Gastrocnemius medialis (tissue), 4 donors: ENCODE measurements around the gene ARHGDIA. TPM values are rescaled to one million over a fixed set of nuclear protein-coding genes. Genes with fewer than 3 reads are reported as not detected.
A peak's percentile ranks its signal among the peaks of the same experiment; 100 is the strongest.

Experiments
- ATAC-seq, 2 donors: fragments of 150-250 bp; one replicate each; pipeline ENCODE4 v1.9.1; 2016
- DNase-seq, 2 donors: peaks; one replicate each; pipeline ENCODE4 v3.0.0-alpha.2; 2019
- H3K27ac ChIP-seq, 4 donors: fragments of 200-600 bp; sonication (generic); 1 replicate in 1 of 4; 2 replicates in 3 of 4; pipeline ENCODE4 v1.5.1; 2016 to 2018; ENCODE audit warnings: mild to moderate bottlenecking in 2 of 4, moderate library complexity in 1 of 4
- H3K27me3 ChIP-seq, 3 donors: fragments of 200-600 bp; sonication (generic) in 2 of 3; 1 replicate in 1 of 3; 2 replicates in 2 of 3; pipeline versions ENCODE4 v1.5.1 to v1.6.0; 2016 to 2019; ENCODE audit warnings: mild to moderate bottlenecking in 1 of 3, moderate library complexity in 1 of 3
- H3K36me3 ChIP-seq, 2 donors: fragments of 200-600 bp; sonication (generic) in 1 of 2; one replicate each; pipeline ENCODE4 v1.5.1; 2017 to 2018
- H3K4me1 ChIP-seq, 2 donors: fragments of 200-600 bp; sonication (generic) in 1 of 2; one replicate each; pipeline ENCODE4 v1.5.1; 2016 to 2017; ENCODE audit warnings: mild to moderate bottlenecking in 2 of 2
- H3K4me3 ChIP-seq, 4 donors: fragments of 200-600 bp; sonication (generic) in 3 of 4; 1 replicate in 1 of 4; 2 replicates in 3 of 4; pipeline ENCODE4 v1.5.1; 2016 to 2019; ENCODE audit warnings: mild to moderate bottlenecking in 2 of 4
- H3K9me3 ChIP-seq, 3 donors: fragments of 200-600 bp; sonication (generic) in 2 of 3; 1 replicate in 1 of 3; 2 replicates in 2 of 3; pipeline ENCODE4 v1.5.1; 2016 to 2019
- POLR2A ChIP-seq, 2 donors: fragments of 450-650 bp; IDR thresholded peaks; one replicate each; pipeline ENCODE4 v1.6.1; 2017; ENCODE audit warnings: antibody characterized with exemption in 2 of 2, mild to moderate bottlenecking in 2 of 2, moderate library complexity in 2 of 2
- in situ Hi-C, 4 donors: fragments of 200-750 bp; cut with MboI; loops; one replicate each; pipeline versions ENCODE4 v1.15.0 to v1.8.0; 2017; ENCODE audit warnings: low sequenced_read_pairs in 4 of 4
- intact Hi-C: fragments of 100-400 bp; cut with DNase I; formaldehyde crosslinking; loops from one replicate; pipeline ENCODE4 v1.15.1; 2023; ENCODE audit warnings: low total_unique reads
- total RNA-seq, 4 donors: library from RNA; depleted of rRNA; stranded (reverse); fragments of >200 nt; gene quantifications; one replicate each; pipeline versions ENCODE4 v1.1.0 to v1.2.3, GENCODE V29; 2016
- TF ChIP-seq, protein P1 (sequence below), 5 experiments: fragments of 450-650 bp in 3 of 5; fragments of 200-600 bp in 2 of 5; sonication (generic) in 2 of 5; IDR thresholded peaks in 4 of 5; conservative IDR thresholded peaks in 1 of 5; 1 replicate in 4 of 5; 2 replicates in 1 of 5; pipeline ENCODE4 v1.5.1; 2016 to 2019; ENCODE audit warnings: antibody characterized with exemption in 5 of 5, mild to moderate bottlenecking in 3 of 5, moderate library complexity in 3 of 5

The ARHGDIA gene
- total RNA-seq, 4 donors from 2014 or later: 52.1 to 122 (median 64.4) TPM

DNA sequence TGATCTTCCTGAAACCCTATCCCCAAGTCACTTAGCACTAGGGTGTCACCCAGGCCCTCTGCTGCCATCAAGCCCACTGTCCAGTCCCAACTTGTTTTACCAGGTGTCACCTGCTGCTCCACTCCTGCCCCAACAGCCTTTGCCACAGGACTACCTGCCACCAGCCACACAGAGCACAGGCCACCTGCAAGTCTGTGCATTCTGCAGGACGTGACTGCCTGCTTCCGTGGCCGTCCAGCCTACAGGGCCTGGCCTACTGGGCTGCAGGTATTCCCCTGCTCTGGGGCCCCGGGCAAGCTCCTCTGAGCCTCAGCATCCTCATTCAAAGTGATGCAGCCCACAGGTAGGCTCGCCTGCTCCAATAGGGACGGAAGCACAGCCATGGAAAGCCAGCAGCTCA lies 41.3 kb downstream of the ARHGDIA start:
- Histone ChIP-seq H3K4me3 (no peak overlapping the region), H3K4me1 (peaks cover 6 to 20% of the 10 kb centered on the region in 2 donors), H3K27me3 (no peaks in the 10 kb centered on the region), H3K9me3 (no peaks in the 10 kb centered on the region), H3K27ac (peak overlapping the region; percentile 90 to 100 (median 96)), H3K36me3 (no peaks in the 10 kb centered on the region)
- DNase-seq: peak in 1 of 2 donors; percentile 62
- intact Hi-C loops (loop anchor here (5.0 kb wide), 1 partner anchor 82 kb away; the partner anchor contains the start of gene PCYT2), in situ Hi-C loops (no loop called here)
- ATAC-seq: peak in 1 of 2 donors; percentile 8
- TF ChIP-seq, protein P1, sequence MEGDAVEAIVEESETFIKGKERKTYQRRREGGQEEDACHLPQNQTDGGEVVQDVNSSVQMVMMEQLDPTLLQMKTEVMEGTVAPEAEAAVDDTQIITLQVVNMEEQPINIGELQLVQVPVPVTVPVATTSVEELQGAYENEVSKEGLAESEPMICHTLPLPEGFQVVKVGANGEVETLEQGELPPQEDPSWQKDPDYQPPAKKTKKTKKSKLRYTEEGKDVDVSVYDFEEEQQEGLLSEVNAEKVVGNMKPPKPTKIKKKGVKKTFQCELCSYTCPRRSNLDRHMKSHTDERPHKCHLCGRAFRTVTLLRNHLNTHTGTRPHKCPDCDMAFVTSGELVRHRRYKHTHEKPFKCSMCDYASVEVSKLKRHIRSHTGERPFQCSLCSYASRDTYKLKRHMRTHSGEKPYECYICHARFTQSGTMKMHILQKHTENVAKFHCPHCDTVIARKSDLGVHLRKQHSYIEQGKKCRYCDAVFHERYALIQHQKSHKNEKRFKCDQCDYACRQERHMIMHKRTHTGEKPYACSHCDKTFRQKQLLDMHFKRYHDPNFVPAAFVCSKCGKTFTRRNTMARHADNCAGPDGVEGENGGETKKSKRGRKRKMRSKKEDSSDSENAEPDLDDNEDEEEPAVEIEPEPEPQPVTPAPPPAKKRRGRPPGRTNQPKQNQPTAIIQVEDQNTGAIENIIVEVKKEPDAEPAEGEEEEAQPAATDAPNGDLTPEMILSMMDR (IDR thresholded peaks at IDR 0.05 in 4 of 5, conservative IDR thresholded peaks at IDR 0.05 in 1 of 5): no peak
- peak in 1 of 2 donors; percentile 19 for TF ChIP-seq POLR2A (IDR thresholded peaks at IDR 0.05)

GRCh38 chr17:81828656-81829055 lies 42.5 kb downstream of the ARHGDIA start:
- no peak for ATAC-seq
- no peak for TF ChIP-seq POLR2A (IDR thresholded peaks at IDR 0.05)
- TF ChIP-seq, protein P1 (IDR thresholded peaks at IDR 0.05 in 4 of 5, conservative IDR thresholded peaks at IDR 0.05 in 1 of 5): no peak
- in situ Hi-C loops: no loop called here

DNA sequence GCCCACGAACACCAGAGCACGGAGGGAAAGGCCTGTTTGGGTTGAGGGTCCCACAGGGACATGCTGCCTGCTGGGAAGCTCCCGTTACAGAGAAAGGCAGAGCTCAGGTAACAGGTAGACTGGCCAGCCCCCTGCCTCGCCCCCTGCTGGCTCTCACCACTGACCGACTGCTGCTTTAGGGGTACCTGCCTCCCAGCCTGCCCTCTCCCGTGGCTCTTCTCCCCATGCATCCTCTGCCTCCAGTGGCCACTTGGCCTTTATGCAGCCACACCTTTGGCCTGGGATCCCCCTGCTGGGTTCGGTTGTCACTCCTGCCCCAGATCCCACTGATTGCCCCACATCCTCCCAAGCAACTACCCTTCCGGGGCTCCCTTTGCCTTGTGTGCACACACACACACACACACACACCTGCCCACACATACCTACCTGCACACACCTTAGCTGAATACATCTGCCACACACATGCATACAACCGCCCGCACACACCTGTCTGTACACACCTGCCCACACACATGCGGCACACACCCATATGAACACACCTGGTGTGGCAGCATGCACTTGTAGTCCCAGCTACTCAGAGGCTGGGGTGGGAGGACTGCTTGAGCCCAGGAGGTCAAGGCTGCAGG lies 45.2 kb downstream of the ARHGDIA start:
- H3K4me3 ChIP-seq: no peak overlapping the region
- H3K36me3 ChIP-seq: no peaks in the 10 kb centered on the region
- ATAC-seq (no peak), DNase-seq (no peak)
- peak overlapping the region in 3 of 4 donors; percentile 26 to 94 (median 38) for H3K27ac ChIP-seq
- peaks cover 15 to 21% of the 10 kb centered on the region in 2 donors for H3K4me1 ChIP-seq
- intact Hi-C loops (no loop called here), in situ Hi-C loops (no loop called here)
- no peaks in the 10 kb centered on the region for H3K27me3 ChIP-seq
- H3K9me3 ChIP-seq: no peaks in the 10 kb centered on the region
- no peak for TF ChIP-seq POLR2A (IDR thresholded peaks at IDR 0.05)
- TF ChIP-seq, protein P1 (IDR thresholded peaks at IDR 0.05 in 4 of 5, conservative IDR thresholded peaks at IDR 0.05 in 1 of 5): peak in 2 of 5 experiments; percentile 24 to 25

More at GRCh38 chr17:81828656-81829055, 42.5 kb downstream of the ARHGDIA start:
- Histone ChIP-seq H3K9me3 (no peaks in the 10 kb centered on the region), H3K4me3 (no peak overlapping the region), H3K27ac (peak overlapping the region; percentile 90 to 100 (median 96)), H3K27me3 (no peaks in the 10 kb centered on the region), H3K36me3 (no peaks in the 10 kb centered on the region), H3K4me1 (peaks cover 3 to 15% of the 10 kb centered on the region in 2 donors)
- intact Hi-C loops: no loop called here
- DNase-seq: no peak

GRCh38 chr17:81824595-81824994 lies 46.5 kb downstream of the ARHGDIA start:
- intact Hi-C loops: no loop called here
- Histone ChIP-seq H3K4me3 (no peak overlapping the region), H3K4me1 (peaks cover 17 to 21% of the 10 kb centered on the region in 2 donors), H3K27ac (peak overlapping the region in 3 of 4 donors; percentile 26 to 94 (median 86)), H3K36me3 (no peaks in the 10 kb centered on the region), H3K9me3 (no peaks in the 10 kb centered on the region), H3K27me3 (no peaks in the 10 kb centered on the region)
- no peak for ATAC-seq
- no peak for DNase-seq
- in situ Hi-C loops: loop anchor here in 1 of 4 donors (5.0 kb wide), 1 partner anchor 33 kb away; no protein-coding TSS in a partner anchor
- TF ChIP-seq POLR2A (IDR thresholded peaks at IDR 0.05): no peak
- TF ChIP-seq, protein P1 (IDR thresholded peaks at IDR 0.05 in 4 of 5, conservative IDR thresholded peaks at IDR 0.05 in 1 of 5): no peak
